GM10847 (cell line): ENCODE measurements around the gene RNGTT.

Experiments
- POLR2A ChIP-seq: IDR thresholded peaks from 2 replicates; pipeline ENCODE4 v1.6.1; 2011; ENCODE audit not compliant: insufficient read length; ENCODE audit errors: extremely low read depth

The RNGTT gene

GRCh38 chr6:88670369-88670768, 293.0 kb downstream of the RNGTT start:
- no peak for TF ChIP-seq POLR2A

- TF ChIP-seq POLR2A = no peak
Measured at GRCh38 chr6:88669475-88669874, 293.9 kb downstream of the RNGTT start.

GRCh38 chr6:88666901-88667300, 296.5 kb downstream of the RNGTT start:
- TF ChIP-seq POLR2A = no peak

- TF ChIP-seq POLR2A = no peak
Measured at GRCh38 chr6:88665131-88665530, 298.3 kb downstream of the RNGTT start.

- no peak for TF ChIP-seq POLR2A
Measured at GRCh38 chr6:88663801-88664200, 299.6 kb downstream of the RNGTT start.

- TF ChIP-seq POLR2A = no peak
Measured at GRCh38 chr6:88662653-88663174, 300.7 kb downstream of the RNGTT start.

- no peak for TF ChIP-seq POLR2A
Measured at GRCh38 chr6:88662163-88662580, 301.2 kb downstream of the RNGTT start.

GRCh38 chr6:88661136-88661535, 302.3 kb downstream of the RNGTT start:
- no peak for TF ChIP-seq POLR2A

- no peak for TF ChIP-seq POLR2A
Measured at GRCh38 chr6:88655586-88655985, 307.8 kb downstream of the RNGTT start.

- no peak for TF ChIP-seq POLR2A
Measured at GRCh38 chr6:88653936-88654335, 309.5 kb downstream of the RNGTT start.

GRCh38 chr6:88651400-88651799, 312.0 kb downstream of the RNGTT start:
- TF ChIP-seq POLR2A = no peak

GRCh38 chr6:88650979-88651378, 312.4 kb downstream of the RNGTT start:
- no peak for TF ChIP-seq POLR2A

- TF ChIP-seq POLR2A = no peak
Measured at GRCh38 chr6:88650029-88650619, 313.3 kb downstream of the RNGTT start.

GRCh38 chr6:88641178-88641903, 322.1 kb downstream of the RNGTT start:
- TF ChIP-seq POLR2A = no peak

- TF ChIP-seq POLR2A = no peak
Measured at GRCh38 chr6:88637761-88638545, 325.5 kb downstream of the RNGTT start.

GRCh38 chr6:88636871-88637270, 326.5 kb downstream of the RNGTT start:
- no peak for TF ChIP-seq POLR2A
